ENCODE data around the gene PLEKHG5.

The PLEKHG5 gene

DNA sequence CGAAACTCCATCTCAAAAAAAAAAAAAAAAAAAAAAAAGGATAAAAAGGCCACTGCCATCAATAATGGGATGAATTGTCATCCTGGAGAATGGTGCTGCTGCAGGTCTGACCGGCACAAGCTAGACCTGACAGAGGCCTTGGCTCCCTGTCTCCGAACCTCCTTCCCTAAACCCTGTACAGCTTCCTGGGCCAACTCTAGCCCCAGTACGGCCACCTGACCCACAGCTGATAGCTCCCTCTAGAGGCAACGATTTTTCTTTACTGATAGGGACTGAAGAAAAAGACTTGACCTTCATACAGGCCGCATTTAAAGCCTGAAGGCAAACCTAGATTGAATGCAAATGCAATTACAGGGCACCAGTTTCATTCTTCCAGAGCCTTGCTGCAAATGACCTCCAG, 32.1 kb upstream of the PLEKHG5 start:
- no peak for TF ChIP-seq FOXK2 (IDR thresholded peaks at IDR 0.05)
- no peak for TF ChIP-seq BHLHE40 (IDR thresholded peaks at IDR 0.05; ENCODE audit: borderline replicate concordance)
- TF ChIP-seq ARNT (IDR thresholded peaks at IDR 0.05) = no peak
- peak; percentile 64; the same call in 1 of the 2 replicates for TF ChIP-seq ZNF384 (IDR thresholded peaks at IDR 0.05)
- TF ChIP-seq, protein P1, sequence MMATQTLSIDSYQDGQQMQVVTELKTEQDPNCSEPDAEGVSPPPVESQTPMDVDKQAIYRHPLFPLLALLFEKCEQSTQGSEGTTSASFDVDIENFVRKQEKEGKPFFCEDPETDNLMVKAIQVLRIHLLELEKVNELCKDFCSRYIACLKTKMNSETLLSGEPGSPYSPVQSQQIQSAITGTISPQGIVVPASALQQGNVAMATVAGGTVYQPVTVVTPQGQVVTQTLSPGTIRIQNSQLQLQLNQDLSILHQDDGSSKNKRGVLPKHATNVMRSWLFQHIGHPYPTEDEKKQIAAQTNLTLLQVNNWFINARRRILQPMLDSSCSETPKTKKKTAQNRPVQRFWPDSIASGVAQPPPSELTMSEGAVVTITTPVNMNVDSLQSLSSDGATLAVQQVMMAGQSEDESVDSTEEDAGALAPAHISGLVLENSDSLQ (IDR thresholded peaks at IDR 0.05) = no peak
- TF ChIP-seq NFRKB (IDR thresholded peaks at IDR 0.05) = no peak
- no peak for TF ChIP-seq CTBP1 (IDR thresholded peaks at IDR 0.05; ENCODE audit: borderline replicate concordance)
- ChIA-PET CTCF (interaction anchor here (0.6 to 1.8 kb wide), 8 partner anchors 10 to 123 kb away, joined by 3 to 8 read pairs (median 4); partner anchors contain the start of gene TAS1R1), POLR2A (no interaction called here)
- peak; percentile 68 for DNase-seq (ENCODE audit: extremely low spot score)

DNA sequence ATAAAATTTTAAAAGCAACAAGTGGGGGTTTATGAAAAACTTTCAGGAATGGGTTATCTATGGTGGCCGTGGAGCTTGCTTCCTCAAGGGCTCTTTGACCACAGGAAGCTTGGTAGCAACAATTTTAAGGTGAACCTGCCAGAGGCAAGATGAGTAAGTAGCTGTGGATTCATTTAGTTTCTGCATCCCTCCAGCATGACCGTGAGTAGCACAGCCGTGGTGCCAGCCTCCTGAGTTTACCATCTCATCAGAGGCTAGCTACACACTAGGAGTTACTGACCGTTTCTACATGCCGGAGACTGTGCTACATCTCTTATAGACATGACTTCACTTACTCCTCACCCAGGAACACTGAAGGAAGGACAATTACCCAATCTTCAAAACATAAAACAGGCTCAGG, 30.1 kb upstream of the PLEKHG5 start:
- ChIA-PET POLR2A (interaction anchor here (0.9 to 1.4 kb wide), 2 partner anchors 30 to 33 kb away, joined by 3 to 6 read pairs; partner anchors contain the start of gene PLEKHG5), CTCF (interaction anchor here (1.4 kb wide), 1 partner anchor 31 kb away, joined by 7 read pairs; no protein-coding TSS in a partner anchor)
- TF ChIP-seq CTBP1 (IDR thresholded peaks at IDR 0.05; ENCODE audit: borderline replicate concordance) (no peak), NFRKB (IDR thresholded peaks at IDR 0.05) (no peak), HDGF (IDR thresholded peaks at IDR 0.05; ENCODE audit: borderline replicate concordance) (no peak), FOXK2 (IDR thresholded peaks at IDR 0.05) (no peak), ZNF384 (IDR thresholded peaks at IDR 0.05) (no peak), SUZ12 (IDR thresholded peaks at IDR 0.05) (no peak), L3MBTL2 (conservative IDR thresholded peaks at IDR 0.05) (no peak), TARDBP (IDR thresholded peaks at IDR 0.05) (no peak), BHLHE40 (IDR thresholded peaks at IDR 0.05; ENCODE audit: borderline replicate concordance) (no peak), ELF4 (IDR thresholded peaks at IDR 0.05) (no peak), ARNT (IDR thresholded peaks at IDR 0.05) (no peak), LEF1 (IDR thresholded peaks at IDR 0.05; ENCODE audit: borderline replicate concordance) (no peak), FOXA1 (IDR thresholded peaks at IDR 0.05) (no peak), SP1 (IDR thresholded peaks at IDR 0.05) (no peak), FOXM1 (IDR thresholded peaks at IDR 0.05; ENCODE audit: borderline replicate concordance) (no peak)
- TF ChIP-seq, protein P1 (IDR thresholded peaks at IDR 0.05) = no peak
- no peak for DNase-seq (ENCODE audit: extremely low spot score)

DNA sequence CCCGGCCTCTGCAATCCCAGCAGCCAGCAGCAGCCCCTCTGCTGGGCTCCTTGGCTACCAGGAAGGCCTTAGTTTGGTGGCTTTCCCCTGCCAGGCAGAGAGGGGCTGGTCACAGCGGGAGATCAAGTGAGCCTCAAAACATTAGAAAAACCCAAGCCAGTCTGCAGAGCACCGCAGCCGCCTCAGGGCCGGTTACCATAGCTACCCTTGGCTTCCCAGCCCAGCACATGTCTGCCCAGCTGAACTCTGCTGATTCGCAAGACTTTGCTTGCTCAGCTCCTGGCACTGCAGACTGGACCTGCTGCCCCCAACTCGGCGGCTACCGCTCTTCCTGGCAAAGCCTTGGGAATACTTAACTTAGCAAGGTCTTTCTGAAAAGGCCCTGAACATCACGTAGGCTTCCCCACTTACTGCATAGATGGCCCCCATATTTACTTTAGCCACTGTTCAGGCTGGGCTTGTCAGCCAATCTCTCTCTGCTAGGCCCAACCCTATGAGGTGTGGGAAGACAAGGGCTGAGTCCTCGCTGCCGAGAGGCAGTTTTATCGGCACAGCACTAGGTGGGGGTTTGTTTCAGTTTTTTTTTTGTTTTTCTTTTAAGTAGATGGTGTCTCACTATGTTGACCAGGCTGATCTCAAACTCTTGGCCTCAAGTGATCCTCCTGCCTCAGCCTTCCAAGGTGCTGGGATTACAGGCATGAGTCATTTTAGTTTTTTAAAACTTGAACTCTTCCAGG, 28.6 kb upstream of the PLEKHG5 start:
- ChIA-PET CTCF (no interaction called here), POLR2A (interaction anchor here (1.1 kb wide), 1 partner anchor 29 kb away, joined by 3 read pairs; no protein-coding TSS in a partner anchor)
- TF ChIP-seq SUZ12 (IDR thresholded peaks at IDR 0.05) = no peak
- TF ChIP-seq FOXK2 (IDR thresholded peaks at IDR 0.05) = no peak
- TF ChIP-seq L3MBTL2 (conservative IDR thresholded peaks at IDR 0.05) = no peak
- TF ChIP-seq SP1 (IDR thresholded peaks at IDR 0.05) = no peak
- no peak for TF ChIP-seq ELF4 (IDR thresholded peaks at IDR 0.05)
- TF ChIP-seq, protein P1 (IDR thresholded peaks at IDR 0.05) = no peak
- TF ChIP-seq ZNF384 (IDR thresholded peaks at IDR 0.05) = no peak
- no peak for TF ChIP-seq FOXA1 (IDR thresholded peaks at IDR 0.05)
- TF ChIP-seq LEF1 (IDR thresholded peaks at IDR 0.05; ENCODE audit: borderline replicate concordance) = no peak
- DNase-seq (ENCODE audit: extremely low spot score) = peak; percentile 37

DNA sequence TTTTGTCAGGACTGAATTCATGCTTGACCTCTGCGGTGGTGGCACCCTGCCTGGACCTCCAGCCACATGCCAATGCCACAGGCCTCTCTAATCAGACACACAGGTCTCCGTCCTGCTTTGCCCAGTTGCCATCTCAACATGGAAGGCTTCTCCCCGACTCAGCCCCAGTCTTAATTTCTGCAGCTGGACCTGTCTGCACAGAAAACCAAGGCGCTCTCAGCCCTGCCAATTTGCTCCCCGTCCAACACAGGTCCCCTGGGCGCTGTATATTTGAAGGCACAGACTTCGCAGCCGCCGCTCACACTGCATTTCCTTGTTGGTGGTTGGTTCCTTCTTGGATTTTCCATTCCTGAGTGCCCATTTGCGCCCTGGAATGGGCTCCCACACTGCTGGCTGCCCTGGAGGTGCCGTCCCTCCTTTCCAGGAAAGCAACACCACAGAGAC, 28.0 kb upstream of the PLEKHG5 start:
- CTCF ChIA-PET = no interaction called here
- no peak for DNase-seq (ENCODE audit: extremely low spot score)
- TF ChIP-seq CTBP1 (IDR thresholded peaks at IDR 0.05; ENCODE audit: borderline replicate concordance) (no peak), FOXA1 (IDR thresholded peaks at IDR 0.05) (no peak), BHLHE40 (IDR thresholded peaks at IDR 0.05; ENCODE audit: borderline replicate concordance) (no peak), SUZ12 (IDR thresholded peaks at IDR 0.05) (no peak), ZNF384 (IDR thresholded peaks at IDR 0.05) (no peak), NFRKB (IDR thresholded peaks at IDR 0.05) (no peak), ARNT (IDR thresholded peaks at IDR 0.05) (no peak), FOXK2 (IDR thresholded peaks at IDR 0.05) (no peak), LEF1 (IDR thresholded peaks at IDR 0.05; ENCODE audit: borderline replicate concordance) (no peak), HDGF (IDR thresholded peaks at IDR 0.05; ENCODE audit: borderline replicate concordance) (no peak), ELF4 (IDR thresholded peaks at IDR 0.05) (no peak), L3MBTL2 (conservative IDR thresholded peaks at IDR 0.05) (no peak), TARDBP (IDR thresholded peaks at IDR 0.05) (no peak)
- TF ChIP-seq, protein P1 (IDR thresholded peaks at IDR 0.05) = no peak
- POLR2A ChIA-PET = interaction anchor here (1.1 kb wide), 1 partner anchor 29 kb away, joined by 3 read pairs; no protein-coding TSS in a partner anchor

DNA sequence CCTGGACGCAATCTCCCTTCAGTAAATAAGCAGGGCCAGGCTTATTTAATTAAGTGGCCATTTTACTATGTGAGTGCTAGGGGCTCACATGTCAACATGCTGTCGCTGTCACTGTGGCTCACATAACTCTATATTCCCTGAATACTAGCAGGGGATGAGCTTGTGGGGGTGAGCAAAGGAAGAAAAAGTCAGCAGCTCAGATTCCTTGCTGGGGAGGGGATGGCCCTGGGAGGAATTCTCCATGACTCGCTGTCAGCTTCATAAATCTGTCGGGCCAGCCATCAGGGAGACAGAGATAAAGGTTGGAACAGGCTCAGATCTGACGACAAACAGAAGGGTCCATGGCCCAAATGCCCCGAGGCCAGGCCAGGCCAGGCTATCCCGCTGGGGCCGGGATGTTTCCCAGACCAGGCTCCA, 26.0 kb upstream of the PLEKHG5 start:
- no peak for DNase-seq (ENCODE audit: extremely low spot score)
- TF ChIP-seq SUZ12 (IDR thresholded peaks at IDR 0.05) = no peak
- TF ChIP-seq, protein P1 (IDR thresholded peaks at IDR 0.05) = peak; percentile 55; the same call in 1 of the 2 replicates
- CTCF ChIA-PET = no interaction called here
- POLR2A ChIA-PET = no interaction called here

Data from HEK293T (cell line).